Duodenal mucosa (tissue), 2 donors: ENCODE measurements around the gene FOXL2.
A peak's percentile ranks its signal among the peaks of the same experiment; 100 is the strongest.

ENCODE experiments used
- H3K27ac ChIP-seq: one replicate; pipeline ENCODE4 v1.7.0; 2013; ENCODE audit warnings: low read depth, low read length
- H3K27me3 ChIP-seq, 2 donors: one replicate each; pipeline ENCODE4 v1.7.0; 2013; ENCODE audit warnings: low read length in 2 of 2, control low read depth in 1 of 2; ENCODE audit not compliant: insufficient read depth in 2 of 2, control insufficient read depth in 1 of 2
- H3K36me3 ChIP-seq, 2 donors: one replicate each; pipeline ENCODE4 v1.7.0; 2013; ENCODE audit warnings: low read length in 2 of 2, control low read depth in 1 of 2; ENCODE audit not compliant: insufficient read depth in 2 of 2, control insufficient read depth in 1 of 2
- H3K4me1 ChIP-seq, 2 donors: one replicate each; pipeline ENCODE4 v1.7.0; 2013; ENCODE audit warnings: low read length in 2 of 2, control low read depth in 1 of 2; ENCODE audit not compliant: insufficient read depth in 2 of 2, control insufficient read depth in 1 of 2
- H3K4me3 ChIP-seq, 2 donors: one replicate each; pipeline ENCODE4 v1.7.0; 2013; ENCODE audit warnings: low read length in 2 of 2, low read depth in 1 of 2
- H3K9ac ChIP-seq, 2 donors: one replicate each; pipeline ENCODE4 v1.7.0; 2013; ENCODE audit warnings: low read length in 2 of 2, low read depth in 1 of 2
- H3K9me3 ChIP-seq, 2 donors: one replicate each; pipeline ENCODE4 v1.7.0; 2013; ENCODE audit warnings: low read length in 2 of 2, control low read depth in 1 of 2; ENCODE audit not compliant: control insufficient read depth in 1 of 2

Gene FOXL2

GRCh38 chr3:138964923-138965322 lies 18.0 kb upstream of the FOXL2 start:
- no peak overlapping the region for H3K4me3 ChIP-seq

GRCh38 chr3:138964264-138964663 lies 17.3 kb upstream of the FOXL2 start:
- Histone ChIP-seq H3K27me3 (peaks cover 26 to 29% of the 10 kb centered on the region in 2 donors), H3K36me3 (no peaks in the 10 kb centered on the region), H3K4me1 (no peaks in the 10 kb centered on the region), H3K9ac (no peak overlapping the region), H3K9me3 (no peaks in the 10 kb centered on the region), H3K27ac (no peak overlapping the region), H3K4me3 (no peak overlapping the region)

More at GRCh38 chr3:138964923-138965322, 18.0 kb upstream of the FOXL2 start:
- H3K9me3 ChIP-seq = no peaks in the 10 kb centered on the region
- no peak overlapping the region for H3K27ac ChIP-seq
- no peak overlapping the region for H3K9ac ChIP-seq
- H3K36me3 ChIP-seq = no peaks in the 10 kb centered on the region
- H3K27me3 ChIP-seq = peaks cover 22 to 23% of the 10 kb centered on the region in 2 donors
- H3K4me1 ChIP-seq = no peaks in the 10 kb centered on the region

DNA sequence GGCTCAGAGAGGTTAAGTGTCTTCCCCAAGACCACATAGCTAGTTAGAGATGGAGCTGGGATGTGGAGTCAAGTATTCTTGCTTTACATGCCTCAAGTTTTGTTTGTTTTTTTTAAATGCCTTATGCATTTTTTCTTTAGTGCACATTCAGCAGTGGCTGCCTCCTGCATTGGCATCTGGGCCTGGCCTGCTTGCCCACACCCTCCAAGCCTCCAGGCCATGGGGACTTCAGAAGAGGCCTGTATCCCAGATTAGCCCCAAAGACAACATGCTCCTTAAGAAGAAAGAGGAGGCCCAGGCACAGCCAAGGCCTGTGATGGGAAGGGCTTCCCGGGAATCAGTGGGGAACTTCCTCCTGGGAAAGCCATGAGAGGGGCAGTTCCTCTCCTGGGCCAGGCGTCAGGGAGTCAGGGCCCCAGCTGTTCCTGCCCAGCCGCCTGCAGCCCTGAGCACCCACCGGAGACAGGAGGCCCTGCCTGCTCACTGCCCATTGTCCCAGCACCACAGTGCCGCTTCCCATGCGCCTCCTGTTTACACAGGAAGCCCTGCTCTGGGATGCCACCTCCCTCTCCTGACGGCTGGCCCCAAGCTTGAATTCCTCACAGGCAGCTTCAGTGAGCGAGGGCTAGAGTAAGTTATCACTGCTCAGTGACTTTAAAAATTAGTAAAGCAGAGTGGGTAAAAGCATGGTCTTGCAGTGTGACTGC lies 16.1 kb upstream of the FOXL2 start:
- Histone ChIP-seq H3K27me3 (peaks cover 33 to 40% of the 10 kb centered on the region in 2 donors), H3K9me3 (no peaks in the 10 kb centered on the region)

GRCh38 chr3:138960417-138960852 lies 13.5 kb upstream of the FOXL2 start:
- Histone ChIP-seq H3K27me3 (peaks cover 44 to 47% of the 10 kb centered on the region in 2 donors), H3K4me1 (no peaks in the 10 kb centered on the region), H3K36me3 (no peaks in the 10 kb centered on the region), H3K27ac (no peak overlapping the region), H3K4me3 (peak overlapping the region in 1 of 2 donors; percentile 10), H3K9ac (no peak overlapping the region), H3K9me3 (no peaks in the 10 kb centered on the region)

More for the DNA sequence above, 16.1 kb upstream of the FOXL2 start:
- no peaks in the 10 kb centered on the region for H3K36me3 ChIP-seq
- no peak overlapping the region for H3K9ac ChIP-seq
- H3K27ac ChIP-seq = no peak overlapping the region
- H3K4me1 ChIP-seq = no peaks in the 10 kb centered on the region
- H3K4me3 ChIP-seq = no peak overlapping the region

DNA sequence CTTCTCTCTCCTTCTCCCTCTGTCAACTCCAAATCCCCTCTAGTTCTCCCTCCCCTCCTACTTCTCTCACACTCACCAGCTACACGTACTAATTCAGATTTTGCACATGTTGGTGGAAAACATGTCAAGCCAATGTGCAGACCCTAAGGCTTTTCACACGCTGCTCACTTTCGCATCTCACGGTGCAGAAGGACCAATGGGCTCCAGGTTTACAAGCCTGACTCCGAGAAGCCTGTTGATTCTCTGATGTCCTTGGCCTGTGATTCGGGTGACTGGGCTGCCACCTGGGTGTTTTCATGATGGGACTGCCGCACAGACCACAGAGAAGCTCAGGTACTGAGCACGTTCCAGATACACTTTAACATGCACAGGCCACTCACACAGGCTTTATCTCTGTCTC lies 3.8 kb upstream of the FOXL2 start:
- H3K27me3 ChIP-seq = peaks cover 72 to 76% of the 10 kb centered on the region in 2 donors
- no peak overlapping the region for H3K4me3 ChIP-seq
- H3K27ac ChIP-seq = no peak overlapping the region

DNA sequence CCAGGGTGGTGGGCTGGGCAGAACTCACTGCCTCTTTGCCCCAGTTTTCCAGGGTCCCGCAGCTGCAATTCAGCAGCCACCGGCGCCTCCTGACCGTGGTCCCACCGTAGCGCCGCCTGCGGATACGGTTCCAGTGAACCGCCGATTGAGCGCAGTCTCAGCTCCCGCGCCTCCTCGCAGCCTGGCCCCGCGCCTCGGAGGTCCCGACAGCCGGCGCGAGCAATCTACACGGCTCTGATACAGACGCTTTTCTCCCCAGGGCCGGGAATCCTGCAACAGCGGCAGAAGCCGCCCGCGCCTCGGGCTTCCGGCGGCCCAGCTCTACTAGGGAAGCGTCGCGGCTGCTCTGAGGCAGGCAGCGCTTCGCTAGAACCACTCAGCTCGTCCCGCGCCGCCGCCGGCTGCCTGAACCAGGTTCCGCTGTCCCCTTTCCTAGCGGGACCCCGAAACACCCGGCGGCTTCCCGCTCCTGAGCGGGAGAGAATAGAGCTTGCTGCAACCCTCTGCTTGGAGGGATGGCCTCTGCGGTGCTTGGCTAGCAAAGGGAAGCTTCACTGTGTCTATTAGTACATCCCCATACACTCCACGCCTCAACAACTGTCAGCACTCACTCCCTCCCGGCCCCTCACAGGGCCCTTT lies 3.2 kb upstream of the FOXL2 start:
- Histone ChIP-seq H3K4me1 (peaks cover 9 to 17% of the 10 kb centered on the region in 2 donors), H3K4me3 (peak overlapping the region in 1 of 2 donors; percentile 30), H3K9ac (no peak overlapping the region), H3K27me3 (peaks cover 70 to 78% of the 10 kb centered on the region in 2 donors), H3K9me3 (no peaks in the 10 kb centered on the region), H3K27ac (no peak overlapping the region), H3K36me3 (no peaks in the 10 kb centered on the region)

More for the DNA sequence above, 3.8 kb upstream of the FOXL2 start:
- H3K36me3 ChIP-seq = no peaks in the 10 kb centered on the region
- H3K9ac ChIP-seq = no peak overlapping the region
- no peaks in the 10 kb centered on the region for H3K9me3 ChIP-seq
- peaks cover 7 to 13% of the 10 kb centered on the region in 2 donors for H3K4me1 ChIP-seq

DNA sequence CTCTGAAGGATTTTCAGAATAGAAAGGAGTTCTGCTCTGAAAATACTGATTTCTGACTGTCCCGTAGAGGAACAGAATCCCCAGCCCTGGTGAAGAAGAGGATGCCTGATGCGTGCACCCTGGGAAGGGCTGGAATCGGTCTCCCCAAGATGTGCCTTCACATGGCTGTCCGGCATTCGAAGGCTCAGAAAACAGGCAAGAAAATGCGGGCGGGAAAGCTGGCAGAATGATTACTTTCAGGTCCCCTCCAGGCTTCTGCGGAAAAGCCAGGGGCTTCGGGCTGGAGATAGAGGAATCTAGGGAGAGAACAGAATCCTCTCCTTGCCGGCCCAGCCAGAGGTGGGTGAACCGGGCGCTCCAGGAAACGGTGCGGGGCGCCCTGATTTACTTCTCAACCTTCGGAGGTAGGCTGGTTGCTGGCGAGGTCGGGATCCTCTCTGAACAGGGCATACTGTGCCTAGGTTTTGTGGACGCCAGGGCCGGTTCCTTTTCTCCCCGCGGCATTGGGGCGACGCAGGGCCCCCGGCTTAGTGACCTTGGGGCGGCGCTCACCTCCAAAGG lies 2.6 kb upstream of the FOXL2 start:
- Histone ChIP-seq H3K27ac (no peak overlapping the region), H3K9me3 (no peaks in the 10 kb centered on the region), H3K4me1 (peaks cover 14 to 22% of the 10 kb centered on the region in 2 donors), H3K9ac (no peak overlapping the region), H3K27me3 (peaks cover 74 to 78% of the 10 kb centered on the region in 2 donors), H3K4me3 (peak overlapping the region in 1 of 2 donors; percentile 30), H3K36me3 (no peaks in the 10 kb centered on the region)

DNA sequence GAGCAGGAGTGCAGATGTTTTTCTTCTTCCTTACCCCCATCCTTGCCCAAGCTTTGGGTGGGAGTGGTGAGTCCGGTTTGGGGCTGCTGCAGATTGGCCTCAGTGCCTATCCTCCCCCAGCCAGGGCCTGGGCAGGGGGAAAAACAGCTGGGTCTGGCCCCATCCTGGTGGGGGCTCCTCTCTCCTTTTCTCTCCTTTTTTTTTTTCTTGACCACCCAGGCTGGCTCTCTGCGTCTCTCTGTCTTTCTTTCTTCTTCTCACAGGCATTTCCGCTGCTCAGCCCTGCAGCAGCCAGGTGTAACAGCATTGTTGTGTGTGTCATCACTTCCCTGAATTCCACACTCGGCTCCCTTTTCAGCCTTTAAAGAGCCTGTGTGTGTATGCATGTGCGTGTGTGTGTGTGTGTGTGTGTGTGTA lies 2.1 kb upstream of the FOXL2 start:
- Histone ChIP-seq H3K27ac (no peak overlapping the region), H3K4me1 (peaks cover 18 to 22% of the 10 kb centered on the region in 2 donors), H3K9ac (no peak overlapping the region), H3K36me3 (no peaks in the 10 kb centered on the region), H3K4me3 (no peak overlapping the region), H3K9me3 (no peaks in the 10 kb centered on the region), H3K27me3 (peaks cover 79% of the 10 kb centered on the region in 2 donors)

- Histone ChIP-seq H3K27me3 (peaks cover 84% of the 10 kb centered on the region in 2 donors), H3K9ac (no peak overlapping the region), H3K4me3 (no peak overlapping the region), H3K27ac (no peak overlapping the region), H3K9me3 (no peaks in the 10 kb centered on the region), H3K4me1 (peaks cover 18 to 22% of the 10 kb centered on the region in 2 donors), H3K36me3 (no peaks in the 10 kb centered on the region)
These were observed 1.5 kb upstream of the FOXL2 start for GRCh38 chr3:138948371-138949001.
